Activated CD8-positive, alpha-beta T cell treated with anti-CD3 and anti-CD28 coated beads for 36 hours (primary cell): ENCODE data around the gene LDB2. TPM values are rescaled to one million over a fixed set of nuclear protein-coding genes. Genes with fewer than 3 reads are reported as not detected.

Experiments
- ATAC-seq: fragments of 200-7000 bp; cut with Tn5 transposase; one replicate; pipeline ENCODE4 v1.10.0; 2021; ENCODE audit warnings: mild to moderate bottlenecking, moderate library complexity
- CTCF ChIA-PET: fragments of 350-600 bp; sonication (Branson Sonifier 250); formaldehyde crosslinking; loops from one replicate; lab custom pipeline; 2021; ENCODE audit warnings: antibody characterized with exemption; lab: Charles Lee
- POLR2A ChIA-PET: fragments of 350-600 bp; sonication (Branson Sonifier 250); formaldehyde crosslinking; loops from one replicate; lab custom pipeline; 2021; ENCODE audit warnings: antibody characterized with exemption; lab: Charles Lee
- DNase-seq: peaks from one replicate; pipeline ENCODE4 v3.0.0-alpha.2; 2020
- H3K27ac Mint-ChIP-seq: one replicate; pipeline ENCODE4 v1.8.0; 2021; ENCODE audit warnings: mild to moderate bottlenecking, mixed read lengths
- H3K27me3 Mint-ChIP-seq: one replicate; pipeline ENCODE4 v1.8.0; 2021; ENCODE audit warnings: mixed read lengths
- H3K36me3 Mint-ChIP-seq: one replicate; pipeline ENCODE4 v1.8.0; 2021; ENCODE audit warnings: low read depth, mixed read lengths
- H3K4me1 Mint-ChIP-seq: one replicate; pipeline ENCODE4 v1.8.0; 2021; ENCODE audit warnings: low read depth, mixed read lengths
- H3K4me3 Mint-ChIP-seq: one replicate; pipeline ENCODE4 v1.8.0; 2021; ENCODE audit warnings: mild to moderate bottlenecking, moderate library complexity, mixed read lengths
- H3K9me3 Mint-ChIP-seq: one replicate; pipeline ENCODE4 v1.8.0; 2021; ENCODE audit warnings: mixed read lengths
- CTCF ChIP-seq: fragments of 200-600 bp; IDR thresholded peaks from one replicate; pipeline ENCODE4 v1.8.0; 2022; ENCODE audit warnings: antibody characterized with exemption, mild to moderate bottlenecking
- intact Hi-C: fragments of 100-400 bp; cut with micrococcal nuclease; formaldehyde crosslinking; loops from one replicate; pipeline ENCODE4 v1.10.0; 2022
- total RNA-seq, 2 experiments: library from RNA; stranded (reverse); gene quantifications; one replicate each; pipeline ENCODE4 v1.2.3, GENCODE V29; 2021

Gene LDB2
- total RNA-seq, 2 experiments from 2014 or later: not detected

- ATAC-seq: no peak
- Mint-ChIP-seq H3K9me3 (no peaks in the 10 kb centered on the region), H3K27ac (no peak overlapping the region), H3K36me3 (no peaks in the 10 kb centered on the region), H3K27me3 (no peaks in the 10 kb centered on the region), H3K4me1 (no peaks in the 10 kb centered on the region), H3K4me3 (no peak overlapping the region)
- intact Hi-C loops: no loop called here
- no peak for TF ChIP-seq CTCF
- DNase-seq: no peak
- POLR2A ChIA-PET: no interaction called here
- CTCF ChIA-PET: no interaction called here
Observed at GRCh38 chr4:16692961-16693506, 205.4 kb downstream of the LDB2 start.

DNA sequence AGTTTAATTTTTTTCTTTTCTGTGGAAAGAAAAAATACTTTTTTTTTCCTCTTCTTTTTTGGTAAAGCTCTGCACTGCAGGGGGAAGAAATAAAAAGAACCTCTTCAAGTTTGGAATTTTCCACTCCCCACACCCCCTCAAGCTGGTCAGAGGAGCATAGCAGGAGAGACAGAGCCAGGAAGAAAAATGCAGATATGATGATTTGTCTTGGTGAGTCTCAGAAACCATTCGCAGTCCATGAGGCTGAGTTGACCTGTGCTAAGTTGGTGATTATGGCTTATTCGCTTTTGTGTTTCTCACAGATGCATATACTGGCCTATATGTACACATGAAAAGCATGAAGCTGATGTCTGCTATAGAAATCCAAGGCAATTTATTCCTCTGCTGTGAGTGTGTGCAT lies 205.9 kb downstream of the LDB2 start:
- Mint-ChIP-seq H3K9me3 (no peaks in the 10 kb centered on the region), H3K27ac (no peak overlapping the region), H3K27me3 (no peaks in the 10 kb centered on the region), H3K4me3 (no peak overlapping the region), H3K4me1 (no peaks in the 10 kb centered on the region), H3K36me3 (no peaks in the 10 kb centered on the region)
- no peak for ATAC-seq
- TF ChIP-seq CTCF: no peak
- ChIA-PET CTCF (no interaction called here), POLR2A (no interaction called here)
- intact Hi-C loops: no loop called here
- DNase-seq: no peak

DNA sequence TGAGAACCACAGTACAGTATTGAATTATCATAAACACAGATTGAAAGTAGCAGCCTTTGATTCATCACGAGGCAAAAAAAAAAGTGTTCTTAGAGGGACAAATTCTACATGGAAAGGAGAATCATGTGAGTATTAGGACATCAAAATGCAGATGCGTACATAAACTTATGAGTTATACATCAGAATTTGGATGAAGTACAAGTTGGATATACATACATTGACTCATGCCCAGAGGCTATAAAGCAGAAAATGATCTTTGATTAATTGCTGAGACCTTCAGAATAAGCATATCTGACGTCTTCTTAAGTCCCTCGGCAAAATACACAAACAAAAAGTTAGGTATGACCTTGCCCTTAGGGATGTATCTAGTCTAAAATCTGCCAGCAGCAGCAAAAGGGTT lies 206.4 kb downstream of the LDB2 start:
- Mint-ChIP-seq H3K4me1 (no peaks in the 10 kb centered on the region), H3K4me3 (no peak overlapping the region), H3K27ac (no peak overlapping the region), H3K27me3 (no peaks in the 10 kb centered on the region), H3K9me3 (no peaks in the 10 kb centered on the region), H3K36me3 (no peaks in the 10 kb centered on the region)
- ChIA-PET CTCF (no interaction called here), POLR2A (no interaction called here)
- no peak for TF ChIP-seq CTCF
- DNase-seq (no peak), ATAC-seq (no peak)
- intact Hi-C loops: no loop called here

- ChIA-PET CTCF (no interaction called here), POLR2A (interaction anchor here (0.9 kb wide), 1 partner anchor 30 kb away, joined by 3 read pairs; no protein-coding TSS in a partner anchor)
- no peak overlapping the region for H3K27ac Mint-ChIP-seq
- no peaks in the 10 kb centered on the region for H3K4me1 Mint-ChIP-seq
- DNase-seq: no peak
- H3K27me3 Mint-ChIP-seq: no peaks in the 10 kb centered on the region
- no peak overlapping the region for H3K4me3 Mint-ChIP-seq
- no peaks in the 10 kb centered on the region for H3K36me3 Mint-ChIP-seq
- intact Hi-C loops: no loop called here
- no peak for ATAC-seq
- no peaks in the 10 kb centered on the region for H3K9me3 Mint-ChIP-seq
- TF ChIP-seq CTCF: no peak
Observed at GRCh38 chr4:16691450-16691849, 207.0 kb downstream of the LDB2 start.

- DNase-seq: no peak
- Mint-ChIP-seq H3K4me3 (no peak overlapping the region), H3K27me3 (no peaks in the 10 kb centered on the region), H3K4me1 (no peaks in the 10 kb centered on the region), H3K9me3 (no peaks in the 10 kb centered on the region), H3K27ac (no peak overlapping the region), H3K36me3 (no peaks in the 10 kb centered on the region)
- TF ChIP-seq CTCF: no peak
- intact Hi-C loops: no loop called here
- no peak for ATAC-seq
- ChIA-PET POLR2A (no interaction called here), CTCF (no interaction called here)
Observed at GRCh38 chr4:16687845-16688244, 210.6 kb downstream of the LDB2 start.
